CD14-positive monocyte (primary cell): ENCODE results near the gene FMO3. TPM values are rescaled to one million over a fixed set of nuclear protein-coding genes. Genes with fewer than 3 reads are reported as not detected.

Experiments
- DNase-seq, 3 donors: peaks; one replicate each; pipeline ENCODE4 v3.0.0-alpha.2; 2011 to 2022
- H2AFZ ChIP-seq: 2 replicates; pipeline ENCODE4 v1.6.0; 2012; ENCODE audit warnings: mild to moderate bottlenecking, low read depth, low read length, inconsistent platforms; ENCODE audit not compliant: insufficient read depth, poor library complexity, severe bottlenecking
- H3K27ac ChIP-seq, 2 donors: 1 replicate in 1 of 2; 2 replicates in 1 of 2; pipeline ENCODE4 v1.5.1; 2012 to 2013; ENCODE audit warnings: low read length in 2 of 2, control low read depth in 1 of 2, inconsistent platforms in 1 of 2, low read depth in 1 of 2, mild to moderate bottlenecking in 1 of 2
- H3K27me3 ChIP-seq, 2 donors: one replicate each; pipeline versions ENCODE4 v1.6.0 to v1.6.1; 2011 to 2013; ENCODE audit warnings: low read length in 2 of 2; ENCODE audit not compliant: control insufficient read depth in 2 of 2, insufficient read depth in 2 of 2
- H3K36me3 ChIP-seq, 2 donors: replicated peaks in 1 of 2; 1 replicate in 1 of 2; 2 replicates in 1 of 2; pipeline versions ENCODE4 v1.5.1 to v1.6.1; 2012 to 2013; ENCODE audit warnings: low read length in 2 of 2, control low read depth in 1 of 2, inconsistent platforms in 1 of 2, mild to moderate bottlenecking in 1 of 2; ENCODE audit not compliant: insufficient read depth in 2 of 2, control insufficient read depth in 1 of 2
- H3K4me1 ChIP-seq, 2 donors: 1 replicate in 1 of 2; 2 replicates in 1 of 2; pipeline versions ENCODE4 v1.5.1 to v1.6.1; 2012 to 2013; ENCODE audit warnings: low read length in 2 of 2, control low read depth in 1 of 2, inconsistent platforms in 1 of 2, mild to moderate bottlenecking in 1 of 2, moderate library complexity in 1 of 2; ENCODE audit not compliant: insufficient read depth in 2 of 2, control insufficient read depth in 1 of 2
- H3K4me2 ChIP-seq: replicated peaks from 2 replicates; pipeline ENCODE3; 2012; ENCODE audit warnings: low read length, moderate library complexity, mild to moderate bottlenecking; ENCODE audit not compliant: poor library complexity, severe bottlenecking; ENCODE audit errors: extremely low read depth
- H3K4me3 ChIP-seq, 3 experiments: fragments of 200-600 bp in 1 of 3; sonication (generic) in 1 of 3; replicated peaks in 1 of 3; 1 replicate in 2 of 3; 2 replicates in 1 of 3; pipeline ENCODE4 v1.5.1; 2011 to 2013; ENCODE audit warnings: low read length in 3 of 3, mild to moderate bottlenecking in 3 of 3, control low read depth in 2 of 3, low read depth in 2 of 3, inconsistent platforms in 1 of 3, moderate library complexity in 1 of 3
- H3K79me2 ChIP-seq: 2 replicates; pipeline ENCODE4 v1.6.0; 2012; ENCODE audit warnings: mild to moderate bottlenecking, control low read depth, inconsistent platforms, low read length, moderate library complexity; ENCODE audit not compliant: insufficient read depth
- H3K9ac ChIP-seq: 2 replicates; pipeline ENCODE4 v1.6.0; 2017; ENCODE audit warnings: low read length, mild to moderate bottlenecking; ENCODE audit not compliant: insufficient read depth, poor library complexity, severe bottlenecking
- H3K9me3 ChIP-seq, 2 donors: replicated peaks in 1 of 2; 1 replicate in 1 of 2; 2 replicates in 1 of 2; pipeline versions ENCODE4 v1.5.1 to v1.6.1; 2012 to 2013; ENCODE audit warnings: low read length in 2 of 2, control low read depth in 1 of 2; ENCODE audit not compliant: control insufficient read depth in 1 of 2, insufficient read depth in 1 of 2
- H4K20me1 ChIP-seq: 2 replicates; pipeline ENCODE4 v1.6.0; 2012; ENCODE audit warnings: mild to moderate bottlenecking, low read length, control low read depth, moderate library complexity; ENCODE audit not compliant: insufficient read depth
- H3K27ac Mint-ChIP-seq, 7 donors: one replicate each; pipeline ENCODE4 v1.8.0; 2020; ENCODE audit warnings: mild to moderate bottlenecking in 7 of 7, mixed read lengths in 7 of 7, moderate library complexity in 6 of 7, inconsistent platforms in 2 of 7
- H3K27me3 Mint-ChIP-seq, 3 donors: one replicate each; pipeline ENCODE4 v1.8.0; 2021 to 2022; ENCODE audit warnings: low read depth in 3 of 3, mild to moderate bottlenecking in 3 of 3, mixed read lengths in 3 of 3, moderate library complexity in 3 of 3, inconsistent platforms in 1 of 3
- H3K36me3 Mint-ChIP-seq, 2 donors: one replicate each; pipeline ENCODE4 v1.8.0; 2020; ENCODE audit warnings: mixed read lengths in 2 of 2, inconsistent platforms in 1 of 2, mild to moderate bottlenecking in 1 of 2
- H3K4me1 Mint-ChIP-seq: one replicate; pipeline ENCODE4 v1.8.0; 2020; ENCODE audit warnings: mild to moderate bottlenecking, mixed read lengths
- H3K4me3 Mint-ChIP-seq, 2 donors: one replicate each; pipeline ENCODE4 v1.8.0; 2020; ENCODE audit warnings: mild to moderate bottlenecking in 2 of 2, mixed read lengths in 2 of 2, moderate library complexity in 1 of 2
- H3K9me3 Mint-ChIP-seq, 7 donors: one replicate each; pipeline ENCODE4 v1.8.0; 2020 to 2022; ENCODE audit warnings: mixed read lengths in 7 of 7, mild to moderate bottlenecking in 6 of 7, moderate library complexity in 6 of 7, inconsistent platforms in 2 of 7
- WGBS: methylation state at CpG from one replicate; pipeline ENCODE4 v1.1.5; 2013; ENCODE audit warnings: missing lambda C conversion rate; ENCODE audit not compliant: insufficient coverage; 5-methylcytosine and 5-hydroxymethylcytosine counted together
- intact Hi-C, 2 donors: fragments of 100-400 bp; cut with micrococcal nuclease; formaldehyde crosslinking; loops; one replicate each; pipeline versions ENCODE4 v1.15.0 to v1.15.1; 2023
- polyA plus RNA-seq, 3 donors: library from polyadenylated mRNA; depleted of rRNA in 1 of 3; unstranded in 2 of 3; stranded (reverse) in 1 of 3; fragments of 300-500 nt in 2 of 3; fragments of >200 nt in 1 of 3; fragmentation: Illumina TruSeq in 2 of 3; gene quantifications; 1 replicate in 2 of 3; 2 replicates in 1 of 3; pipeline ENCODE4 v1.2.3, GENCODE V29; 2012 to 2021
- TF ChIP-seq, protein P1 (sequence below): fragments of 200-600 bp; IDR thresholded peaks from one replicate; pipeline ENCODE4 v1.8.0; 2022; ENCODE audit warnings: antibody characterized with exemption, mild to moderate bottlenecking

Gene FMO3
- polyA plus RNA-seq, 3 donors = not detected

GRCh38 chr1:171110621-171111326, 20.1 kb downstream of the FMO3 start:
- H3K9ac ChIP-seq = no peak overlapping the region
- H3K36me3 Mint-ChIP-seq = no peaks in the 10 kb centered on the region
- TF ChIP-seq, protein P1, sequence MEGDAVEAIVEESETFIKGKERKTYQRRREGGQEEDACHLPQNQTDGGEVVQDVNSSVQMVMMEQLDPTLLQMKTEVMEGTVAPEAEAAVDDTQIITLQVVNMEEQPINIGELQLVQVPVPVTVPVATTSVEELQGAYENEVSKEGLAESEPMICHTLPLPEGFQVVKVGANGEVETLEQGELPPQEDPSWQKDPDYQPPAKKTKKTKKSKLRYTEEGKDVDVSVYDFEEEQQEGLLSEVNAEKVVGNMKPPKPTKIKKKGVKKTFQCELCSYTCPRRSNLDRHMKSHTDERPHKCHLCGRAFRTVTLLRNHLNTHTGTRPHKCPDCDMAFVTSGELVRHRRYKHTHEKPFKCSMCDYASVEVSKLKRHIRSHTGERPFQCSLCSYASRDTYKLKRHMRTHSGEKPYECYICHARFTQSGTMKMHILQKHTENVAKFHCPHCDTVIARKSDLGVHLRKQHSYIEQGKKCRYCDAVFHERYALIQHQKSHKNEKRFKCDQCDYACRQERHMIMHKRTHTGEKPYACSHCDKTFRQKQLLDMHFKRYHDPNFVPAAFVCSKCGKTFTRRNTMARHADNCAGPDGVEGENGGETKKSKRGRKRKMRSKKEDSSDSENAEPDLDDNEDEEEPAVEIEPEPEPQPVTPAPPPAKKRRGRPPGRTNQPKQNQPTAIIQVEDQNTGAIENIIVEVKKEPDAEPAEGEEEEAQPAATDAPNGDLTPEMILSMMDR = no peak
- no peaks in the 10 kb centered on the region for H4K20me1 ChIP-seq
- H3K36me3 ChIP-seq = no peaks in the 10 kb centered on the region
- no peak overlapping the region for H3K27ac Mint-ChIP-seq
- no peak for DNase-seq
- no CpG with 5 or more reads among the region's 7 CpGs for WGBS
- H3K27ac ChIP-seq = no peak overlapping the region
- H2AFZ ChIP-seq = no peak overlapping the region
- no peaks in the 10 kb centered on the region for H3K4me1 ChIP-seq
- H3K4me3 ChIP-seq = no peak overlapping the region
- no peaks in the 10 kb centered on the region for H3K9me3 ChIP-seq
- H3K9me3 Mint-ChIP-seq = peaks cover 0 to 5% (median 0%) of the 10 kb centered on the region in 7 donors
- no peaks in the 10 kb centered on the region for H3K79me2 ChIP-seq
- H3K4me2 ChIP-seq = no peak overlapping the region
- H3K4me1 Mint-ChIP-seq = no peaks in the 10 kb centered on the region
- no peak overlapping the region for H3K4me3 Mint-ChIP-seq
- H3K27me3 Mint-ChIP-seq = no peaks in the 10 kb centered on the region
- intact Hi-C loops = no loop called here
- H3K27me3 ChIP-seq = no peaks in the 10 kb centered on the region

GRCh38 chr1:171112119-171112518, 21.4 kb downstream of the FMO3 start:
- Mint-ChIP-seq H3K4me3 (no peak overlapping the region), H3K9me3 (peaks cover 0 to 5% (median 0%) of the 10 kb centered on the region in 7 donors), H3K27ac (no peak overlapping the region), H3K36me3 (no peaks in the 10 kb centered on the region), H3K27me3 (no peaks in the 10 kb centered on the region), H3K4me1 (no peaks in the 10 kb centered on the region)
- Histone ChIP-seq H3K36me3 (no peaks in the 10 kb centered on the region), H4K20me1 (no peaks in the 10 kb centered on the region), H3K4me3 (no peak overlapping the region), H3K27ac (no peak overlapping the region), H3K9ac (no peak overlapping the region), H2AFZ (no peak overlapping the region), H3K4me2 (no peak overlapping the region), H3K79me2 (no peaks in the 10 kb centered on the region), H3K9me3 (no peaks in the 10 kb centered on the region), H3K4me1 (no peaks in the 10 kb centered on the region), H3K27me3 (no peaks in the 10 kb centered on the region)
- intact Hi-C loops = no loop called here
- TF ChIP-seq, protein P1 = no peak
- 90% methylated on average over 2 of the region's 3 CpGs for WGBS
- DNase-seq = no peak
